C4-2B (cell line): ENCODE results near the gene TTC31.

ENCODE experiments used
- H3K27ac ChIP-seq: fragments of 450-650 bp; 2 replicates; pipeline ENCODE4 v1.5.1; 2017
- CTCF ChIP-seq: fragments of 450-650 bp; conservative IDR thresholded peaks from 2 replicates; pipeline ENCODE4 v1.5.1; 2017; ENCODE audit warnings: mild to moderate bottlenecking
- ZFX ChIP-seq: fragments of 450-650 bp; IDR thresholded peaks from 2 replicates; pipeline ENCODE4 v1.6.1; 2017

The TTC31 gene

GRCh38 chr2:74513605-74514367 is 30.9 kb downstream of the TTC31 start:
- TF ChIP-seq ZFX: no peak
- no peak for TF ChIP-seq CTCF
- no peak overlapping the region for H3K27ac ChIP-seq

- no peak within 1 kb of the TSS for H3K27ac ChIP-seq
- TF ChIP-seq CTCF (no peak), ZFX (no peak)
Measured at GRCh38 chr2:74514368-74515270, 31.7 kb downstream of the TTC31 start, which contains the start of gene TLX2. TSS of gene TLX2 (plus strand) at chr2:74514450. CDS start at chr2:74514807, 357 bp downstream.

- no peak overlapping the region for H3K27ac ChIP-seq
- TF ChIP-seq ZFX: no peak
- no peak for TF ChIP-seq CTCF
Measured at GRCh38 chr2:74515271-74515980, 32.5 kb downstream of the TTC31 start.

GRCh38 chr2:74515981-74516633 is 33.2 kb downstream of the TTC31 start:
- TF ChIP-seq ZFX (no peak), CTCF (no peak)

GRCh38 chr2:74516650-74517049 is 33.8 kb downstream of the TTC31 start:
- TF ChIP-seq CTCF: no peak
- no peak for TF ChIP-seq ZFX

More at GRCh38 chr2:74515981-74516633, 33.2 kb downstream of the TTC31 start:
- H3K27ac ChIP-seq: no peak overlapping the region

GRCh38 chr2:74522516-74522915 is 39.6 kb downstream of the TTC31 start:
- TF ChIP-seq ZFX (no peak), CTCF (no peak)
- no peak overlapping the region for H3K27ac ChIP-seq

More at GRCh38 chr2:74516650-74517049, 33.8 kb downstream of the TTC31 start:
- no peak overlapping the region for H3K27ac ChIP-seq
